ENCODE data around the gene ATF2. TPM values are rescaled to one million over a fixed set of nuclear protein-coding genes. Genes with fewer than 3 reads are reported as not detected.

Gene ATF2
- polyA plus RNA-seq, 4 donors = 11.6 to 32.1 (median 13.3) TPM

DNA sequence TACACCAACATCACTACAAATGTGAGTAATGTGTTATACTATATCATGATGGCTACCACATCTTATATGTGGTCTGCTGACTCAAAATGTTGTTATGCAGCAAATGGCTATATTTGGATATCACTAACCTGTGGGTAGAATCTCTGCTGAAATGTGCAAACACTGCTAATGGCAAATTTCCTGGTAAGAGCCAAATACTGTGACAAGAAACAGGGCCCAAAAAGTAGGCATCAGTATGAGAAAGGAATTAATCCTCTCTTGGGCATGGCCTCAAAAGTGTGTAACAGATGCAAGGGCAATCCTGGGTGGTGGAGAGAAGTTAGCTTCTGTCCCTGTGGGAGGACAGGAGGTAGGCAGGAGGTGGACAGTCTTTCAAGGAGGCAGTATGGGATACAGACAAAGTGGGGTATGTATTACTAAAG, 13.3 kb downstream of the ATF2 start:
- peaks cover 0 to 2% (median 0%) of the 10 kb centered on the region in 3 donors for H3K36me3 ChIP-seq (ENCODE audit: control insufficient read depth in 3 of 3, insufficient read depth in 2 of 3, low read depth in 1 of 3, low read length in 3 of 3)
- H3K4me1 ChIP-seq (ENCODE audit: control insufficient read depth in 3 of 3, insufficient read depth in 2 of 3, low read depth in 1 of 3, low read length in 2 of 3) = peaks cover 0 to 5% (median 1%) of the 10 kb centered on the region in 3 donors
- DNase-seq (no peak), FAIRE-seq (no peak)
- no peak overlapping the region for H3K27ac ChIP-seq (ENCODE audit: low read depth in 1 of 3, low read length in 2 of 3)
- H3K4me3 ChIP-seq (ENCODE audit: low read depth in 1 of 3, low read length in 3 of 3) = no peak overlapping the region
- no peaks in the 10 kb centered on the region for H3K27me3 ChIP-seq (ENCODE audit: control insufficient read depth in 3 of 3, insufficient read depth in 3 of 3, low read length in 3 of 3)
- no peaks in the 10 kb centered on the region for H3K9me3 ChIP-seq (ENCODE audit: control insufficient read depth in 2 of 2, insufficient read depth in 1 of 2, low read depth in 1 of 2, low read length in 1 of 2)

DNA sequence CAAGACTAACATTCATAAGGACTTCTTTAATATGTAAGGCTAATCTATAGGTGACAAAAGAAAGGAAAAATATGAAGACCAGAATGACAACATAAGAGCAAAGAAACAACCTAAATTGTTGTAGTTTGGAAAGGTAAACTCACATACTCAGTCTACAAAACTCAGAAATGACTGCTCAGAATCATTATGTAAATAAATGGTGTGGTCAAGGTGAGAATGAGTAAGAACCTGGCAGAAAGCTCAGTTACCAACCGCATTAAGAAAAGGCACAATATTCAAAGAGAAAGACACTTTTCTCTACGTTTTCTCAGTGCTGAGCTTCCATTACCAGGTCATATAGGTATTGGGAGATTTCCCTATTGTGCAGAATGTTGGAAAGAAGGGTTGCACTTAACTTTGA, 15.8 kb downstream of the ATF2 start:
- H3K27ac ChIP-seq (ENCODE audit: low read depth in 1 of 3, low read length in 2 of 3) = no peak overlapping the region

DNA sequence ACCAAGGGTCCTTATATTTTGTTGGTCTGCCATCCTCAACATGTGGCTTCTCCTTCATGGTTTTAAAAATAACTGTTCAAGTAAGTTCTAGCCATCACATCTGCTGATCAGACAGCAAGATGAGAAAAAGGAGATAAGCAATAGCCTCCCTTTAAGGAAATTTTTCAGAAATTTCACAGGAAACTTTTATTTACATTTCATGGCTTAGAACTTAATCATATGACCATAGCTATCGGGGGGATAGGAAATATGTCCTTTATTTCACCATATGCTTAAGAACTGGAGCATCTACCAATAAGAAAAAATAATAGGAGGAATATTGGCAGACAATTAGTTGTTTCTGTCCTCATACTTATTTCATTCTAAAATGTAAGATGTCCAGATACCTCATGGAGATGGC, 16.2 kb downstream of the ATF2 start:
- DNase-seq = no peak
- Histone ChIP-seq H3K27ac (ENCODE audit: low read depth in 1 of 3, low read length in 2 of 3) (no peak overlapping the region), H3K9me3 (ENCODE audit: control insufficient read depth in 2 of 2, insufficient read depth in 1 of 2, low read depth in 1 of 2, low read length in 1 of 2) (no peaks in the 10 kb centered on the region), H3K27me3 (ENCODE audit: control insufficient read depth in 3 of 3, insufficient read depth in 3 of 3, low read length in 3 of 3) (no peaks in the 10 kb centered on the region), H3K4me3 (ENCODE audit: low read depth in 1 of 3, low read length in 3 of 3) (no peak overlapping the region), H3K36me3 (ENCODE audit: control insufficient read depth in 3 of 3, insufficient read depth in 2 of 3, low read depth in 1 of 3, low read length in 3 of 3) (peaks cover 0 to 2% (median 0%) of the 10 kb centered on the region in 3 donors), H3K4me1 (ENCODE audit: control insufficient read depth in 3 of 3, insufficient read depth in 2 of 3, low read depth in 1 of 3, low read length in 2 of 3) (peaks cover 0 to 5% (median 1%) of the 10 kb centered on the region in 3 donors)
- 57 to 84% (median 78%) methylated on average over 1 of the region's 1 CpG for WGBS, 3 donors
- FAIRE-seq = no peak

More for the DNA sequence above, 15.8 kb downstream of the ATF2 start:
- Histone ChIP-seq H3K27me3 (ENCODE audit: control insufficient read depth in 3 of 3, insufficient read depth in 3 of 3, low read length in 3 of 3) (no peaks in the 10 kb centered on the region), H3K36me3 (ENCODE audit: control insufficient read depth in 3 of 3, insufficient read depth in 2 of 3, low read depth in 1 of 3, low read length in 3 of 3) (peaks cover 0 to 2% (median 0%) of the 10 kb centered on the region in 3 donors), H3K9me3 (ENCODE audit: control insufficient read depth in 2 of 2, insufficient read depth in 1 of 2, low read depth in 1 of 2, low read length in 1 of 2) (no peaks in the 10 kb centered on the region), H3K4me3 (ENCODE audit: low read depth in 1 of 3, low read length in 3 of 3) (no peak overlapping the region), H3K4me1 (ENCODE audit: control insufficient read depth in 3 of 3, insufficient read depth in 2 of 3, low read depth in 1 of 3, low read length in 2 of 3) (peaks cover 0 to 5% (median 1%) of the 10 kb centered on the region in 3 donors)
- DNase-seq = no peak
- 74 to 81% (median 80%) methylated on average over 2 of the region's 2 CpGs for WGBS, 3 donors
- FAIRE-seq = no peak

DNA sequence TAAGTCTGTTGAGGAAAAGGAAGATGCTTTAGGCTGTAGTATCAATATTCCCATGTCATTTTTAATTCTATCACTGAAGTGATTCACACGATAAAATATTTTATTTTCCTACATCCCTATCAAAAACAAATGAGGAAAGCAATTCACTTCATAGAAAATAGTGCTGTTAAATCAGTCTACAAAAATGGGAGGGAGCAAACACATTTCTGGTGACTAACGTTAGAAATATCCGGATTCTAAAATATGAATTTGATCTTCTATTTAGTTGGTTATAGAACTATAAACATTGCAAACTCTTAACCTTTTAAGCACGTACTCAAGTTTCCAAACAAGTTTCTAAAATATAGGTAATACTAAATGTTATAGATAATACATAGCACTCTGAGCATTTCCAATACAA, 20.8 kb downstream of the ATF2 start:
- H3K36me3 ChIP-seq (ENCODE audit: control insufficient read depth in 3 of 3, insufficient read depth in 2 of 3, low read depth in 1 of 3, low read length in 3 of 3) = peaks cover 0 to 7% (median 4%) of the 10 kb centered on the region in 3 donors
- no peak overlapping the region for H3K4me3 ChIP-seq (ENCODE audit: low read depth in 1 of 3, low read length in 3 of 3)
- no peak for DNase-seq
- WGBS, 3 donors = 62 to 85% (median 77%) methylated on average over 4 of the region's 4 CpGs
- FAIRE-seq = no peak
- H3K27ac ChIP-seq (ENCODE audit: low read depth in 1 of 3, low read length in 2 of 3) = no peak overlapping the region
- H3K27me3 ChIP-seq (ENCODE audit: control insufficient read depth in 3 of 3, insufficient read depth in 3 of 3, low read length in 3 of 3) = no peaks in the 10 kb centered on the region
- peaks cover 0 to 2% (median 0%) of the 10 kb centered on the region in 3 donors for H3K4me1 ChIP-seq (ENCODE audit: control insufficient read depth in 3 of 3, insufficient read depth in 2 of 3, low read depth in 1 of 3, low read length in 2 of 3)
- no peaks in the 10 kb centered on the region for H3K9me3 ChIP-seq (ENCODE audit: control insufficient read depth in 2 of 2, insufficient read depth in 1 of 2, low read depth in 1 of 2, low read length in 1 of 2)

DNA sequence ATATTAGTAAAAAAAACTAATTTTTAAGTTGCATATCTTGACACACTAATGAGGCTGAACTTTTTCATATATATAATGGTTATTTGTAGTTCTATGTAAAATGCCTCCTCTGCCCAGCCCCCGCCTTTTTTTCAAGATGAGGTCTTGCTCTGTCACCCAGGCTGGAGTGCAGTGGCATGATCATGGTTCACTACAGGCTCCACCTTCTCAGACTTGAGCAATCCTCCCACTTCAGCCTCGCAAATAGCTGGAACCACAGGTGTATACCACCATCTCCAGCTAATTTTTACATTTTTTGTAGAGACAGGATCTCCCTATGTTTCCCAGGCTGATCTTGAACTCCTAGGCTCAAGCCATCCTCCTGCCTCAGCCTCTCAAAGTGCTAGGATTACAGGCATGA, 24.3 kb downstream of the ATF2 start:
- no peak for DNase-seq
- Histone ChIP-seq H3K36me3 (ENCODE audit: control insufficient read depth in 3 of 3, insufficient read depth in 2 of 3, low read depth in 1 of 3, low read length in 3 of 3) (peaks cover 0 to 7% (median 2%) of the 10 kb centered on the region in 3 donors), H3K4me1 (ENCODE audit: control insufficient read depth in 3 of 3, insufficient read depth in 2 of 3, low read depth in 1 of 3, low read length in 2 of 3) (no peaks in the 10 kb centered on the region), H3K9me3 (ENCODE audit: control insufficient read depth in 2 of 2, insufficient read depth in 1 of 2, low read depth in 1 of 2, low read length in 1 of 2) (no peaks in the 10 kb centered on the region), H3K27me3 (ENCODE audit: control insufficient read depth in 3 of 3, insufficient read depth in 3 of 3, low read length in 3 of 3) (no peaks in the 10 kb centered on the region), H3K4me3 (ENCODE audit: low read depth in 1 of 3, low read length in 3 of 3) (no peak overlapping the region), H3K27ac (ENCODE audit: low read depth in 1 of 3, low read length in 2 of 3) (no peak overlapping the region)
- no peak for FAIRE-seq
- WGBS, 3 donors = 98 to 100% (median 98%) methylated on average over 2 of the region's 2 CpGs

DNA sequence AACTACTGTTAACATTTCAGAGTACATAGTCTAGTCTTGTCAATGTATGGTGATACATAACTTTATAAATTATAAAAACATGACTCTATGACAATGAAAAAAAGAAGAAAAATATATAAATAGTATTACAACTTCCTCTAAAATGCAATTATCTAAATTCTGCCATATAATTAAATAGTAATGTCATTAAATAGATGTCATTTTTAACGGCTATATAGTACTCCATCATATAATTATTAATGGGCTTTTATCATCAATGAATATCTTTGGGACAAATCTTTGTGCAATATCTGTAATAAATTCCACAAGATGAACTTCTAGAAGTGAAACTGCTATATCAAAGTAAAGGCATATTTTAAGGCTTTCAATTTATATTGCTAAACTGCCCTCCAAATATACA, 24.8 kb downstream of the ATF2 start:
- DNase-seq (no peak), FAIRE-seq (peak; percentile 70)
- no peaks in the 10 kb centered on the region for H3K27me3 ChIP-seq (ENCODE audit: control insufficient read depth in 3 of 3, insufficient read depth in 3 of 3, low read length in 3 of 3)
- WGBS, 3 donors = 64 to 94% (median 74%) methylated on average over 1 of the region's 1 CpG
- peaks cover 0 to 7% (median 2%) of the 10 kb centered on the region in 3 donors for H3K36me3 ChIP-seq (ENCODE audit: control insufficient read depth in 3 of 3, insufficient read depth in 2 of 3, low read depth in 1 of 3, low read length in 3 of 3)
- H3K4me3 ChIP-seq (ENCODE audit: low read depth in 1 of 3, low read length in 3 of 3) = no peak overlapping the region
- no peaks in the 10 kb centered on the region for H3K4me1 ChIP-seq (ENCODE audit: control insufficient read depth in 3 of 3, insufficient read depth in 2 of 3, low read depth in 1 of 3, low read length in 2 of 3)
- no peaks in the 10 kb centered on the region for H3K9me3 ChIP-seq (ENCODE audit: control insufficient read depth in 2 of 2, insufficient read depth in 1 of 2, low read depth in 1 of 2, low read length in 1 of 2)
- no peak overlapping the region for H3K27ac ChIP-seq (ENCODE audit: low read depth in 1 of 3, low read length in 2 of 3)

DNA sequence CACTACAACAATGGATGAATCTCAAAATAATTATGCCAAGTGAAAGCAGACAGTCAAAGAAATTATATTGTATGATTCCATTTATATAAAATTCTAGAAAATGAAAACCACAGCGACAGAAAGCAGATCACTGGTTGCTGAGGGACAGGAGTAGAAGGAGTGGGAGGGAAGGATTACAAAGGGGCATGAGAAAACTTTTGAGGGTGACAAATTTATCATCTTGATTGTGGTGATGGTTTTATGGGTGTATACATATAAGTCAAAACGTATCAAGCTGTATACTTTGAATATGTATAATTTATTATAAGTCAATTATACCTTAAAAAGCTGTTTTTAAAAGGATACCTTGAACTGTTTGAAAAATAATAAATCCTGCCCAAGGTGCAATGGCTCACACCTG, 27.7 kb downstream of the ATF2 start:
- H3K36me3 ChIP-seq (ENCODE audit: control insufficient read depth in 3 of 3, insufficient read depth in 2 of 3, low read depth in 1 of 3, low read length in 3 of 3) = peaks cover 0 to 7% (median 3%) of the 10 kb centered on the region in 3 donors
- H3K9me3 ChIP-seq (ENCODE audit: control insufficient read depth in 2 of 2, insufficient read depth in 1 of 2, low read depth in 1 of 2, low read length in 1 of 2) = no peaks in the 10 kb centered on the region
- H3K4me3 ChIP-seq (ENCODE audit: low read depth in 1 of 3, low read length in 3 of 3) = no peak overlapping the region
- WGBS, 3 donors = 62 to 64% (median 63%) methylated on average over 2 of the region's 2 CpGs
- FAIRE-seq (no peak), DNase-seq (no peak)
- no peak overlapping the region for H3K27ac ChIP-seq (ENCODE audit: low read depth in 1 of 3, low read length in 2 of 3)
- no peaks in the 10 kb centered on the region for H3K4me1 ChIP-seq (ENCODE audit: control insufficient read depth in 3 of 3, insufficient read depth in 2 of 3, low read depth in 1 of 3, low read length in 2 of 3)
- no peaks in the 10 kb centered on the region for H3K27me3 ChIP-seq (ENCODE audit: control insufficient read depth in 3 of 3, insufficient read depth in 3 of 3, low read length in 3 of 3)

DNA sequence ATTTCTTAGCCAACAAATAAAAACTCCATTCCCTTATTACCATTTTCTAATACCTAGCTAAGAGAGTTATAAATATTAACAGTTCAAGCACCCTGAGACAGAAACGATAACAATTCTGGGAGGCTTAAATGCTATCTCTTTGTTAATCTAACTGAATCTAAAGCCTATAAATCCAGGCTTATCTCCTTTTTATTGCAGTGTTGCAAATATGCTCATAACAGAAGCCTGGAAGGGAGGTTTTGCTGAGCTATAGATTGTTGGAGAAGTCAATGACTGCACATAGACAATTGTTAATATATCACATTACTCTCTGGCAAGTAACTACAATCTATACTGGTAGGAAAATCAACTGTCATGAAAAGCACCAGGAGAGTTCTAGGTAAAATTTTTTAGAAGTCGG, 30.2 kb downstream of the ATF2 start:
- FAIRE-seq = no peak
- 58 to 79% (median 64%) methylated on average over 2 of the region's 2 CpGs for WGBS, 3 donors
- DNase-seq = peak in 1 of 2 donors; percentile 5

More for the DNA sequence above, 30.2 kb downstream of the ATF2 start:
- no peak overlapping the region for H3K27ac ChIP-seq (ENCODE audit: low read depth in 1 of 3, low read length in 2 of 3)
- no peak overlapping the region for H3K4me3 ChIP-seq (ENCODE audit: low read depth in 1 of 3, low read length in 3 of 3)
- no peaks in the 10 kb centered on the region for H3K9me3 ChIP-seq (ENCODE audit: control insufficient read depth in 2 of 2, insufficient read depth in 1 of 2, low read depth in 1 of 2, low read length in 1 of 2)
- H3K27me3 ChIP-seq (ENCODE audit: control insufficient read depth in 3 of 3, insufficient read depth in 3 of 3, low read length in 3 of 3) = no peaks in the 10 kb centered on the region
- peaks cover 2 to 4% (median 3%) of the 10 kb centered on the region in 3 donors for H3K36me3 ChIP-seq (ENCODE audit: control insufficient read depth in 3 of 3, insufficient read depth in 2 of 3, low read depth in 1 of 3, low read length in 3 of 3)
- H3K4me1 ChIP-seq (ENCODE audit: control insufficient read depth in 3 of 3, insufficient read depth in 2 of 3, low read depth in 1 of 3, low read length in 2 of 3) = no peaks in the 10 kb centered on the region

All from small intestine (tissue), 7 donors.